ENCODE data around the gene KPNA4.

The KPNA4 gene

GRCh38 chr3:160481856-160482255, 83.5 kb downstream of the KPNA4 start:
- H3K4me3 ChIP-seq (ENCODE audit: low read depth, low read length): no peak overlapping the region
- no peaks in the 10 kb centered on the region for H3K27me3 ChIP-seq (ENCODE audit: control insufficient read depth, insufficient read depth, low read length)
- no peaks in the 10 kb centered on the region for H3K9me3 ChIP-seq (ENCODE audit: control insufficient read depth, insufficient read depth, low read length)
- no peak overlapping the region for H3K9ac ChIP-seq (ENCODE audit: low read depth, low read length)
- peaks cover 2% of the 10 kb centered on the region for H3K4me1 ChIP-seq (ENCODE audit: control insufficient read depth, insufficient read depth, low read length)
- H3K36me3 ChIP-seq (ENCODE audit: control insufficient read depth, insufficient read depth, low read length): no peaks in the 10 kb centered on the region

GRCh38 chr3:160480931-160481330, 84.4 kb downstream of the KPNA4 start:
- Histone ChIP-seq H3K4me1 (ENCODE audit: control insufficient read depth, insufficient read depth, low read length) (peaks cover 2% of the 10 kb centered on the region), H3K36me3 (ENCODE audit: control insufficient read depth, insufficient read depth, low read length) (no peaks in the 10 kb centered on the region), H3K4me3 (ENCODE audit: low read depth, low read length) (no peak overlapping the region), H3K9ac (ENCODE audit: low read depth, low read length) (no peak overlapping the region), H3K27me3 (ENCODE audit: control insufficient read depth, insufficient read depth, low read length) (no peaks in the 10 kb centered on the region), H3K9me3 (ENCODE audit: control insufficient read depth, insufficient read depth, low read length) (no peaks in the 10 kb centered on the region)

- no peaks in the 10 kb centered on the region for H3K9me3 ChIP-seq (ENCODE audit: control insufficient read depth, insufficient read depth, low read length)
- H3K4me3 ChIP-seq (ENCODE audit: low read depth, low read length): no peak overlapping the region
- H3K4me1 ChIP-seq (ENCODE audit: control insufficient read depth, insufficient read depth, low read length): no peaks in the 10 kb centered on the region
- no peaks in the 10 kb centered on the region for H3K36me3 ChIP-seq (ENCODE audit: control insufficient read depth, insufficient read depth, low read length)
- no peaks in the 10 kb centered on the region for H3K27me3 ChIP-seq (ENCODE audit: control insufficient read depth, insufficient read depth, low read length)
- no peak overlapping the region for H3K9ac ChIP-seq (ENCODE audit: low read depth, low read length)
Observed at GRCh38 chr3:160479376-160479775, 86.0 kb downstream of the KPNA4 start.

GRCh38 chr3:160478338-160478737, 87.0 kb downstream of the KPNA4 start:
- Histone ChIP-seq H3K27me3 (ENCODE audit: control insufficient read depth, insufficient read depth, low read length) (no peaks in the 10 kb centered on the region), H3K4me3 (ENCODE audit: low read depth, low read length) (no peak overlapping the region), H3K9me3 (ENCODE audit: control insufficient read depth, insufficient read depth, low read length) (no peaks in the 10 kb centered on the region), H3K36me3 (ENCODE audit: control insufficient read depth, insufficient read depth, low read length) (no peaks in the 10 kb centered on the region), H3K9ac (ENCODE audit: low read depth, low read length) (no peak overlapping the region), H3K4me1 (ENCODE audit: control insufficient read depth, insufficient read depth, low read length) (no peaks in the 10 kb centered on the region)

GRCh38 chr3:160477750-160478149, 87.6 kb downstream of the KPNA4 start:
- Histone ChIP-seq H3K4me3 (ENCODE audit: low read depth, low read length) (no peak overlapping the region), H3K9me3 (ENCODE audit: control insufficient read depth, insufficient read depth, low read length) (no peaks in the 10 kb centered on the region), H3K27me3 (ENCODE audit: control insufficient read depth, insufficient read depth, low read length) (no peaks in the 10 kb centered on the region), H3K36me3 (ENCODE audit: control insufficient read depth, insufficient read depth, low read length) (no peaks in the 10 kb centered on the region), H3K4me1 (ENCODE audit: control insufficient read depth, insufficient read depth, low read length) (no peaks in the 10 kb centered on the region), H3K9ac (ENCODE audit: low read depth, low read length) (no peak overlapping the region)

- Histone ChIP-seq H3K4me1 (ENCODE audit: control insufficient read depth, insufficient read depth, low read length) (no peaks in the 10 kb centered on the region), H3K9me3 (ENCODE audit: control insufficient read depth, insufficient read depth, low read length) (peaks cover 2% of the 10 kb centered on the region), H3K36me3 (ENCODE audit: control insufficient read depth, insufficient read depth, low read length) (no peaks in the 10 kb centered on the region), H3K27me3 (ENCODE audit: control insufficient read depth, insufficient read depth, low read length) (no peaks in the 10 kb centered on the region), H3K9ac (ENCODE audit: low read depth, low read length) (no peak overlapping the region), H3K4me3 (ENCODE audit: low read depth, low read length) (no peak overlapping the region)
Observed at GRCh38 chr3:160475884-160476283, 89.5 kb downstream of the KPNA4 start.

GRCh38 chr3:160475153-160475552, 90.2 kb downstream of the KPNA4 start:
- no peaks in the 10 kb centered on the region for H3K27me3 ChIP-seq (ENCODE audit: control insufficient read depth, insufficient read depth, low read length)
- H3K4me3 ChIP-seq (ENCODE audit: low read depth, low read length): no peak overlapping the region
- no peak overlapping the region for H3K9ac ChIP-seq (ENCODE audit: low read depth, low read length)
- H3K36me3 ChIP-seq (ENCODE audit: control insufficient read depth, insufficient read depth, low read length): no peaks in the 10 kb centered on the region
- H3K9me3 ChIP-seq (ENCODE audit: control insufficient read depth, insufficient read depth, low read length): peaks cover 10% of the 10 kb centered on the region
- H3K4me1 ChIP-seq (ENCODE audit: control insufficient read depth, insufficient read depth, low read length): no peaks in the 10 kb centered on the region

- H3K36me3 ChIP-seq (ENCODE audit: control insufficient read depth, insufficient read depth, low read length): no peaks in the 10 kb centered on the region
- no peaks in the 10 kb centered on the region for H3K27me3 ChIP-seq (ENCODE audit: control insufficient read depth, insufficient read depth, low read length)
- H3K4me1 ChIP-seq (ENCODE audit: control insufficient read depth, insufficient read depth, low read length): no peaks in the 10 kb centered on the region
- H3K9me3 ChIP-seq (ENCODE audit: control insufficient read depth, insufficient read depth, low read length): peaks cover 11% of the 10 kb centered on the region
- H3K4me3 ChIP-seq (ENCODE audit: low read depth, low read length): no peak overlapping the region
- H3K9ac ChIP-seq (ENCODE audit: low read depth, low read length): no peak overlapping the region
Observed at GRCh38 chr3:160474416-160474838, 90.9 kb downstream of the KPNA4 start.

- Histone ChIP-seq H3K4me3 (ENCODE audit: low read depth, low read length) (no peak overlapping the region), H3K4me1 (ENCODE audit: control insufficient read depth, insufficient read depth, low read length) (no peaks in the 10 kb centered on the region), H3K9me3 (ENCODE audit: control insufficient read depth, insufficient read depth, low read length) (peaks cover 11% of the 10 kb centered on the region), H3K27me3 (ENCODE audit: control insufficient read depth, insufficient read depth, low read length) (no peaks in the 10 kb centered on the region), H3K9ac (ENCODE audit: low read depth, low read length) (no peak overlapping the region), H3K36me3 (ENCODE audit: control insufficient read depth, insufficient read depth, low read length) (no peaks in the 10 kb centered on the region)
Observed at GRCh38 chr3:160473978-160474377, 91.4 kb downstream of the KPNA4 start.

- Histone ChIP-seq H3K9ac (ENCODE audit: low read depth, low read length) (no peak overlapping the region), H3K36me3 (ENCODE audit: control insufficient read depth, insufficient read depth, low read length) (no peaks in the 10 kb centered on the region), H3K9me3 (ENCODE audit: control insufficient read depth, insufficient read depth, low read length) (peaks cover 11% of the 10 kb centered on the region), H3K4me1 (ENCODE audit: control insufficient read depth, insufficient read depth, low read length) (no peaks in the 10 kb centered on the region), H3K4me3 (ENCODE audit: low read depth, low read length) (no peak overlapping the region), H3K27me3 (ENCODE audit: control insufficient read depth, insufficient read depth, low read length) (no peaks in the 10 kb centered on the region)
Observed at GRCh38 chr3:160473221-160473620, 92.2 kb downstream of the KPNA4 start.

- H3K9ac ChIP-seq (ENCODE audit: low read depth, low read length): no peak overlapping the region
- no peaks in the 10 kb centered on the region for H3K4me1 ChIP-seq (ENCODE audit: control insufficient read depth, insufficient read depth, low read length)
- no peaks in the 10 kb centered on the region for H3K27me3 ChIP-seq (ENCODE audit: control insufficient read depth, insufficient read depth, low read length)
- no peak overlapping the region for H3K4me3 ChIP-seq (ENCODE audit: low read depth, low read length)
- no peaks in the 10 kb centered on the region for H3K36me3 ChIP-seq (ENCODE audit: control insufficient read depth, insufficient read depth, low read length)
- peaks cover 11% of the 10 kb centered on the region for H3K9me3 ChIP-seq (ENCODE audit: control insufficient read depth, insufficient read depth, low read length)
Observed at GRCh38 chr3:160472344-160472743, 93.0 kb downstream of the KPNA4 start.

- Histone ChIP-seq H3K36me3 (ENCODE audit: control insufficient read depth, insufficient read depth, low read length) (no peaks in the 10 kb centered on the region), H3K27me3 (ENCODE audit: control insufficient read depth, insufficient read depth, low read length) (no peaks in the 10 kb centered on the region), H3K4me1 (ENCODE audit: control insufficient read depth, insufficient read depth, low read length) (no peaks in the 10 kb centered on the region), H3K9me3 (ENCODE audit: control insufficient read depth, insufficient read depth, low read length) (peaks cover 11% of the 10 kb centered on the region), H3K4me3 (ENCODE audit: low read depth, low read length) (no peak overlapping the region), H3K9ac (ENCODE audit: low read depth, low read length) (no peak overlapping the region)
Observed at GRCh38 chr3:160471892-160472291, 93.5 kb downstream of the KPNA4 start.

- no peak overlapping the region for H3K9ac ChIP-seq (ENCODE audit: low read depth, low read length)
Observed at GRCh38 chr3:160470181-160470580, 95.2 kb downstream of the KPNA4 start.

More at GRCh38 chr3:160470181-160470580, 95.2 kb downstream of the KPNA4 start:
- Histone ChIP-seq H3K36me3 (ENCODE audit: control insufficient read depth, insufficient read depth, low read length) (no peaks in the 10 kb centered on the region), H3K4me3 (ENCODE audit: low read depth, low read length) (no peak overlapping the region), H3K27me3 (ENCODE audit: control insufficient read depth, insufficient read depth, low read length) (no peaks in the 10 kb centered on the region), H3K4me1 (ENCODE audit: control insufficient read depth, insufficient read depth, low read length) (no peaks in the 10 kb centered on the region), H3K9me3 (ENCODE audit: control insufficient read depth, insufficient read depth, low read length) (peaks cover 11% of the 10 kb centered on the region)

Measured in iPS-15b (cell line).